Upper lobe of right lung (tissue), 1 donor: ENCODE measurements around the gene CENPW. TPM values are rescaled to one million over a fixed set of nuclear protein-coding genes. Genes with fewer than 3 reads are reported as not detected.

Experiments
- ATAC-seq: fragments of 200-7000 bp; cut with Tn5 transposase; one replicate; pipeline ENCODE4 v1.9.1; 2020; ENCODE audit warnings: mild to moderate bottlenecking, moderate library complexity
- DNase-seq: peaks from one replicate; pipeline ENCODE4 v3.0.0-alpha.2; 2020
- H3K27ac ChIP-seq: fragments of 200-600 bp; one replicate; pipeline ENCODE4 v1.8.0; 2022
- H3K27me3 ChIP-seq: fragments of 200-600 bp; one replicate; pipeline ENCODE4 v1.8.0; 2022; ENCODE audit warnings: mild to moderate bottlenecking
- H3K36me3 ChIP-seq: fragments of 200-600 bp; one replicate; pipeline ENCODE4 v1.8.0; 2022
- H3K4me1 ChIP-seq: fragments of 200-600 bp; one replicate; pipeline ENCODE4 v1.8.0; 2022
- H3K4me3 ChIP-seq: fragments of 200-600 bp; one replicate; pipeline ENCODE4 v1.8.0; 2022; ENCODE audit warnings: mild to moderate bottlenecking
- H3K9me3 ChIP-seq: fragments of 200-600 bp; one replicate; pipeline ENCODE4 v1.8.0; 2022
- intact Hi-C: fragments of 100-400 bp; cut with DNase I; formaldehyde crosslinking; loops from one replicate; pipeline ENCODE4 v1.11.0; 2022
- total RNA-seq: library from RNA; stranded (reverse); fragmentation: NEBNext Ultra II Directional; extraction: Animal tissue kit (Norgen Biotek cat#: 25700); gene quantifications from one replicate; pipeline ENCODE4 v1.2.1, GENCODE V29; 2021
- TF ChIP-seq, protein P1 (sequence below): fragments of 200-600 bp; IDR thresholded peaks from one replicate; pipeline ENCODE4 v1.8.0; 2022; ENCODE audit warnings: antibody characterized with exemption
- donor health status: DM: no; HTN: yes; CAD: no; lungs with severe emphysema.

Gene CENPW
- total RNA-seq, 1 donor from 2014 or later, result 5.1 TPM

DNA sequence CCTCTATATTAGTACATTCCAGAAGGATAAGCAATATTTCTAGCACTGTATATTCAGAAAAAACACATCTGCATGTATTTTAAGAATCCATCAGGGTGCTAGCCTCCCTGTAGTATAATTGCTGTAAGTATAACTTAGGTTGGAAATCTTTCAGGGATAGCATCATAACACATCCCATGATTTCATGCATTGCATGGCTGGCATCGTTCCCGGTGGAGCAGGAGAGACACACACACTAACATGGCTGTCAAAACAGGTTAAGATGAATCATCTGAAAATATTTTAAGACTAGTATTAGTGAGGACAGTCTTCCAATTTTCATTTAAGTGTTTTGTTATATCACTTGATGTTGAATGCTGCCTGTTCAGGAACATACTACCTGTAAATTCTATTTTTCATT lies 32.1 kb upstream of the CENPW start:
- Histone ChIP-seq H3K9me3 (no peaks in the 10 kb centered on the region), H3K27me3 (no peaks in the 10 kb centered on the region), H3K4me1 (no peaks in the 10 kb centered on the region), H3K36me3 (no peaks in the 10 kb centered on the region), H3K27ac (no peak overlapping the region), H3K4me3 (no peak overlapping the region)
- ATAC-seq (no peak), DNase-seq (no peak)
- TF ChIP-seq, protein P1, sequence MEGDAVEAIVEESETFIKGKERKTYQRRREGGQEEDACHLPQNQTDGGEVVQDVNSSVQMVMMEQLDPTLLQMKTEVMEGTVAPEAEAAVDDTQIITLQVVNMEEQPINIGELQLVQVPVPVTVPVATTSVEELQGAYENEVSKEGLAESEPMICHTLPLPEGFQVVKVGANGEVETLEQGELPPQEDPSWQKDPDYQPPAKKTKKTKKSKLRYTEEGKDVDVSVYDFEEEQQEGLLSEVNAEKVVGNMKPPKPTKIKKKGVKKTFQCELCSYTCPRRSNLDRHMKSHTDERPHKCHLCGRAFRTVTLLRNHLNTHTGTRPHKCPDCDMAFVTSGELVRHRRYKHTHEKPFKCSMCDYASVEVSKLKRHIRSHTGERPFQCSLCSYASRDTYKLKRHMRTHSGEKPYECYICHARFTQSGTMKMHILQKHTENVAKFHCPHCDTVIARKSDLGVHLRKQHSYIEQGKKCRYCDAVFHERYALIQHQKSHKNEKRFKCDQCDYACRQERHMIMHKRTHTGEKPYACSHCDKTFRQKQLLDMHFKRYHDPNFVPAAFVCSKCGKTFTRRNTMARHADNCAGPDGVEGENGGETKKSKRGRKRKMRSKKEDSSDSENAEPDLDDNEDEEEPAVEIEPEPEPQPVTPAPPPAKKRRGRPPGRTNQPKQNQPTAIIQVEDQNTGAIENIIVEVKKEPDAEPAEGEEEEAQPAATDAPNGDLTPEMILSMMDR, result no peak
- intact Hi-C loops, result no loop called here

DNA sequence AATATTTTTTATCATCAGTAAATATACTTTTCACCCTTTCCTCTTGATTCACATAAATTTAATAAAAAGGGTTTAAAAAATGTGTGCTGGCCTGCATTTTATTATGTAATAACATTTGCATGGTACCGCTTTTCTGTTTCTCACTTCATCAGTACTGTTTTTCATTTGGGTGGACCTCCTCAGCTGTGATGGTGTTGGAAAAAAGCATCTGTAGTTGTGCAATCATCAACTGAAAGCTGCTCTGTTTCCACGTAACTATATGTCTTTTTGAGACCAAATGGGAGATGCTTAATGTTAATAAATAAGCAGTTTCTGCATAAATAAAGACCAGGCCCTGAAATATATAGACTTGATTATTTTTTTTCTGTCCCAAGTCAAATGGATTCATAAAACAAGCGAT lies 31.6 kb upstream of the CENPW start:
- H3K27ac ChIP-seq, result no peak overlapping the region
- DNase-seq, result no peak
- TF ChIP-seq, protein P1, result no peak
- H3K9me3 ChIP-seq, result no peaks in the 10 kb centered on the region
- no peak for ATAC-seq
- no peak overlapping the region for H3K4me3 ChIP-seq
- H3K4me1 ChIP-seq, result no peaks in the 10 kb centered on the region
- H3K36me3 ChIP-seq, result no peaks in the 10 kb centered on the region
- intact Hi-C loops, result no loop called here
- no peaks in the 10 kb centered on the region for H3K27me3 ChIP-seq

DNA sequence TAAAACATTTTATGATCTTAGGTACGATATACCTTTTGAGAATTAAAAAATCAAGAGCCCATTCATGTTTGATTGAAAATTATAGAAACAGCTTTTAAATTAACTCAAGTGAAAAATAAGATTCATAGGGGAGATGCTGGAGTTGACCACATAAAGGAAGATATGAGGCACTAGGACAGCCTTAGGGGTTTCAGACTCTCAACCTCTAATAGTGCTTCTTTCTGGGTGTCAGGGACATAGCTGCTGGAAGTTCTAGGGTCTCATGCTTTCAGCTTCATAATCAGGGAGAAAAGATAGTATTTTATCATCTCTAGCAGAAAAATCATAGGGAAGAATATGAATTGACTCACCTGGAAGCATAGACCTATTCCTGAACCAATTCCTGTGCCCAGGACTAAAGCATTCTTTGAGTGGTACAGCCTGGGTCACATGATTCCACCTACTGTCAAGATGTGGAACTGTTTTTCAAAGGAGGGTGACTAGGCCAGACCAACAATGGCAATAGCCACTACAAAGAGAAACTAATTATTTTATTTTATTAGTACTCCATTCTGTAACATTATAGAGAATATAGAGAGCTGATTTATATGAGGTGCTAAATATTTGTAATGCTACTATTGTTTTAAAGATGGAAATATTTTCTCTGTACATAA lies 27.8 kb upstream of the CENPW start:
- Histone ChIP-seq H3K27ac (no peak overlapping the region), H3K4me3 (no peak overlapping the region), H3K4me1 (no peaks in the 10 kb centered on the region), H3K27me3 (no peaks in the 10 kb centered on the region), H3K36me3 (no peaks in the 10 kb centered on the region), H3K9me3 (no peaks in the 10 kb centered on the region)
- DNase-seq (no peak), ATAC-seq (peak; percentile 60)
- intact Hi-C loops, result no loop called here
- TF ChIP-seq, protein P1, result peak; percentile 33

DNA sequence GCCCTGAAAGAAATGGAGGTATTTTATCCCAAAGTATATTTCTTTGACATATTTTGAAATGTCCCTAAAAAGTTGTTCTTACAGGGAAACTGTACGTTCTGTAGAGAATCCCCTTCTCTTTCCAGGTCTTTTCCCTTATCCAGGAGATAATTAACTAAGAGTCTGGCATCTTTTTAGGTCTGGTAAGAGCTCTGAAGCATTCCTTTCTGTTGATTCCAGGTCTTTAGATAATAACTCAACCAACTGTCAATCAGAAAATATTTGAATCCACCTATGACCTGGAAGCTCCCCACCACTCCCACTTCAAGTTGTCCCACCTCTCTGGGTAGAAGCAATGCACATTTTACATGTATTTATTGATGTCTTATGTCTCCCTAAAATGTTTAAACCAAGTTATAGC lies 26.0 kb upstream of the CENPW start:
- Histone ChIP-seq H3K27ac (no peak overlapping the region), H3K4me1 (no peaks in the 10 kb centered on the region), H3K4me3 (no peak overlapping the region), H3K36me3 (no peaks in the 10 kb centered on the region), H3K27me3 (no peaks in the 10 kb centered on the region), H3K9me3 (no peaks in the 10 kb centered on the region)
- ATAC-seq (no peak), DNase-seq (no peak)
- intact Hi-C loops, result no loop called here
- TF ChIP-seq, protein P1, result no peak

DNA sequence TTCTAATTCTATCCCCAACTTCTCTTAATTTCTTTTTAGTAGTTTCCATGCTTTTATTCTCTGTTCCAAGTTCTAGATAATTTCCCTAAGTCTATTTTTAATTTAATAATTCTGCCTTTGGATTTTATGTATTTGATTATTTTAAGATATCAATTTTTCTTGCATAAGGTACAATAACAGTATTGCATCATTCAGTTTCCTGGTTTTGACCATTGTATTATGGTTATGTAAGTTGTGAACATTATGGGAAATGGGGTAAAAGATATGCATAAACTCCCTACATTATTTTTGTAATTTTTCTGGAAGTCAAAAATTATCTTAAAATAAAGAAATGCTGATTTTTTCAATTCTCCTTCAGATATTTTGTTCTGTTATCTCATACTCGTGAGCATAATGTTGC lies 21.1 kb upstream of the CENPW start:
- Histone ChIP-seq H3K36me3 (no peaks in the 10 kb centered on the region), H3K27ac (no peak overlapping the region), H3K4me1 (no peaks in the 10 kb centered on the region), H3K9me3 (no peaks in the 10 kb centered on the region), H3K27me3 (no peaks in the 10 kb centered on the region), H3K4me3 (no peak overlapping the region)
- no peak for ATAC-seq
- TF ChIP-seq, protein P1, result no peak
- intact Hi-C loops, result no loop called here
- DNase-seq, result no peak

DNA sequence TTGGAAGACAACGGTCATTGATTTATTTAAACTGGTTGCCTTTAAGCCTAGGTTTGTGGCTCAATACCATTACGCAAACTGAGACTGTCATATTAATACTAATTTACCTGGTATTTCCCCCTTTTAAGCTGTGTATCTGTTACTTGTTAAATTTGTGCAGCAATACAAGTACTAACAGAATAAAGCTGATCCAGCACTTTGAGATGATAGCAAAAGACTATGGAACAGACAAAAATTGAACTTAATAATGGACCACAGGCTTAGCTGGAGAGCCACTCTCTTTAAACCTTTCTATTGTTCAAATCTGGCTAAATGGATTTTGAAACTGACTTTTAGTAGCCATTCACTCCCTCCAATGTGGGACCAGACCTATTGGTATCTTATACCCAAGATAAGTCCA lies 6.2 kb upstream of the CENPW start:
- H3K27me3 ChIP-seq, result no peaks in the 10 kb centered on the region
- no peak for ATAC-seq

More for the DNA sequence above, 6.2 kb upstream of the CENPW start:
- Histone ChIP-seq H3K4me1 (peaks cover 5% of the 10 kb centered on the region), H3K9me3 (no peaks in the 10 kb centered on the region), H3K27ac (no peak overlapping the region), H3K36me3 (no peaks in the 10 kb centered on the region), H3K4me3 (no peak overlapping the region)
- TF ChIP-seq, protein P1, result no peak
- intact Hi-C loops, result no loop called here
- no peak for DNase-seq
